NOMO-1 treated with DMSO at 0.1 percent for 48 hours (cell line): ENCODE data around the gene PYCARD.
A peak's percentile ranks its signal among the peaks of the same experiment; 100 is the strongest.
"Not testable (repeated sequence)": the region's sequence is repeated elsewhere in the genome, so short reads cannot be mapped to it uniquely, and the experiment has no call there.

Experiments used
- DNase-seq: peaks from one replicate; lab custom pipeline; 2025; ENCODE audit not compliant: unreplicated experiment; lab: John Stamatoyannopoulos, UW

The PYCARD gene

DNA sequence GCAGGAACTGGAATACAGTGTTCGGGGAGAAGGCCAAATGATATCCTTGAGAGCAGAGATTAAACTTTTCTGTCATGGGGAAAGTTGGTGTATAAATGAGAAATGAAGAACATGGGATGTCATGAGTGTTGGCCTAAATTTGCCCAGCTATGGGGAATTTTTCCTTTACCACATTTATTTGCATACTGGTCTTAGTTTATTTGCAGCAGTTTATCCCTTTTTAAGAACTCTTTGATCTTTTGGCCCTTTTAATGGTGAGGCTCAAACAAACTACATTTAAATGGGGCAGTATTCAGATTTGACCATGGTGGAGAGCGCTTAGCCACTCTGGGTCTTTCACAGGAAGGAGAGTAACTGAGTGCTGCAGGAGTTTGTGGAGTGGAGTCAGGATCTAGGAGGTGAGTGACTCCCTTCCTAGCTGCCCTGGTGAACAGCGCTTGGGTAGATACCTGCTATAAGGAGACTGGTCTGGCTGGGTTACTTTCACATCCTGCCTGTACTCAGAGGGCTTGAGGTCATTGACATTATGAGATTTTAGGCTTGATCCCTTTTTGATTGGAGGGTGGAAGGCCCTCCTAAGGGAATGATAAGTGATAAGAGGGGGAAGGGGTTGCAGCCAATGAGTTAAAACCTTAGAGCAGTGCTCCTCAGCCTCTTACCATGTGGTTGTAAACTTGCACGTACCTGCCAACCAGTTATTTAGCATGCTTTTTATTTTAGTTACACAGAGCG, 10.7 kb downstream of the PYCARD start:
- no peak for DNase-seq

- no peak for DNase-seq
Measured at GRCh38 chr16:31190818-31191444, 11.6 kb downstream of the PYCARD start.

- DNase-seq = no peak
Measured at GRCh38 chr16:31190061-31190460, 12.5 kb downstream of the PYCARD start.

DNA sequence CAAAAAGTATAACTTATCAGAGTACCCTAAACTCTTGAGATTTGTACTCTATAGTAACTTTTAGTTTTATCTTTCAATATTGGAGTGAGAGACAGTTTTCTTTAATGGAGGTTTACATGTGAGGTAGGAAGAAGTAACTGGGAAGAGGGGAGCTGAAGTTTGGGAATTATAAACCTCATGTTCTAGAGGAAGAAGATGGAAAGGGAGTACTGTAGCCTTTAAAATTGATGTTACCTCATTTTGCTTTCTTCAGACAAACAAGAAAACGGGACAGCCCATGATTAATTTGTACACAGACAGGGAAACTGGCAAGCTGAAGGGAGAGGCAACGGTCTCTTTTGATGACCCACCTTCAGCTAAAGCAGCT, 13.2 kb downstream of the PYCARD start:
- no peak for DNase-seq

GRCh38 chr16:31188450-31189411, 13.8 kb downstream of the PYCARD start:
- DNase-seq = no peak

- DNase-seq = no peak
Measured at GRCh38 chr16:31187808-31188189, 14.8 kb downstream of the PYCARD start.

- no peak for DNase-seq
Measured at GRCh38 chr16:31186930-31187807, 15.4 kb downstream of the PYCARD start.

GRCh38 chr16:31186176-31186575, 16.4 kb downstream of the PYCARD start:
- peak; percentile 52 for DNase-seq

DNA sequence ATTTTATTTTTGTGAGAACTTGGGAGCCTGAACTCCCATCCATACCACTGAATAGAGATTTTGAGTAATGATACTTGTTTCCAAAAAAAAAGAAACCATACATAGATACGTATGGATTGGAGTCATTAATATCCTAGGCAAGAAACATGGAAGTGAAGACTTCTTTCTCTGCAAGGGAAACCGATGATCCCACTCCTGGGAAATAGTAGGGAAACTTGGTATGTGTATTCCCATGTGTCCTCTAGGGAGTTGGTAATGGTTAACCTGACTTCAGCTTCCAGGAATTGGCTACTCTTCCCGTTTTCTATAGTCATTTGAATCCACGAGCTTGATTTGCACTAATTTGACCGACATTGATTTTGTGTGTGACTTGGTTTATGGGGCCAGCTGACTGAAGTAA, 17.2 kb downstream of the PYCARD start:
- DNase-seq = no peak

DNA sequence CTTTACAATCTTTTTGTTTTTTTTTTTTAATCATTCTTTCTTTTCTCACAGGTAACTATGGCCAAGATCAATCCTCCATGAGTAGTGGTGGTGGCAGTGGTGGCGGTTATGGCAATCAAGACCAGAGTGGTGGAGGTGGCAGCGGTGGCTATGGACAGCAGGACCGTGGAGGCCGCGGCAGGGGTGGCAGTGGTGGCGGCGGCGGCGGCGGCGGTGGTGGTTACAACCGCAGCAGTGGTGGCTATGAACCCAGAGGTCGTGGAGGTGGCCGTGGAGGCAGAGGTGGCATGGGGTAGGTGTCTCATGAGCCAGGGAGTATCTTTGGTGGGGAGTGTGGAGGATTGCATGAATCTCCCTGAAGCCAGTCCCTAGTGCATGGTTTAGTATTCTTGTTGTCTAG, 17.7 kb downstream of the PYCARD start:
- DNase-seq = no peak

- DNase-seq = no peak
Measured at GRCh38 chr16:31183432-31184428, 18.8 kb downstream of the PYCARD start.

GRCh38 chr16:31182391-31182790, 20.2 kb downstream of the PYCARD start:
- no peak for DNase-seq

DNA sequence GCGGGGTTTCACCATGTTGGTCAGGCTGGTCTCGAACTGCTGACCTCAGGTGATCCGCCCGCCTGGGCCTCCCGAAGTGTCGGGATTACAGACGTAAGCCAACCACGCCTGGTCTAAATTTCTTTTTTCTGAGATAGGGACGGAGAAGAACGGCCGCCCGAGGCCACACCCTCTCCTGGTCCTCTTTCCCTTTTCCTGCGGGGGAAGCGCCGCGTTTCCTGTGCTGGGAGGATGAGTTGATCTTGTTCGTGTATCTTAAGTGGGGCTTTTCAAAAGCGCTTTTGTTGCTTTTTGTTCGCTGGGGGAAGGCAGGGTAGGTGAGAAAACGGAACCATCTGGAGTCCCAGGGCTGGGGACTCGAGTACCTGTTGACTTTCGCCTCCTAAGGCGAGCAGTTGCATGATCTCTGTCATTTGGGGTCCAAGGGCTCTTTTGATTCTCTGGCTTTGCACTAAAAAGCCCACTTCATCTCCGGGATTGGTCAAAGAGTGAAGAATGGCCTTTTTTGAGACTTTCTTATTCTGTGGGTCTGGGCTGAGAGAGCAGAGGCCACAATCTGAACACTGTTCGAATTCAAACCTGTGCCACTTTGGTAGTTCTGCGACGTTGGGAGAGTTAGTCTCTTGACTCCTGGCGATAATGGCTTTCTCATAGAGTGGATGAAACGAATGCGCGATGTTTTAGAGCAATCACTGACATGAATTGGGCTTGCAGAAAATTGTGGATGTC, 21.3 kb downstream of the PYCARD start:
- DNase-seq = no peak

- peak; percentile 80 for DNase-seq
Measured at GRCh38 chr16:31179747-31180459, 22.7 kb downstream of the PYCARD start, which contains the start of gene FUS. TSS of gene FUS (plus strand) at chr16:31180139. CDS start at chr16:31180215, 76 bp downstream.

DNA sequence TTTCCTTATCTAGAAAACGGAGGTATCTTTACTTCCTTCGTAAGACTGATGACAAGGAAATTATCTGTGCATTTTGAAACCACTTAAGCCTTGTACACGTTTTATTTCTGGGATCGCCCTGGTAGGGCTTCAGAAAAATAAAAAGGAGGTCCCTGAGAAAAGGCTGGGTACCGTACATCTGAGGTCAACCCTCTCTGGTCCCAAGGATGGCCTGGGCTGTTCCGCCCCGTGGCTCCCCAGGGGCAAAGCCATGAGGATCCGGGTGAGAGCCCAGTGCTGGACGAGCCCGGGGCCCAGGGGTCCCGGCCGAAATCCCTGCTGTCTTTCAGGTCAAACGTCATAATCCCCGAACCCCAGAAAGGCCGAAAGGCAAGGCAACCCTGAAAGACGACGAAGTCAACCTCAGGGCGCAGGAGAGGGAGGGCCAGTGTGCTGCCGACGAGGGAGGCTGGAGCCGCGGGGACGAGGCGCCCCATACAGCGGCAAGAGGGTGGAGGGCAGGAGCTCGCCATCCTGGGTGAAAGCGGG, 23.3 kb downstream of the PYCARD start:
- DNase-seq = no peak

DNA sequence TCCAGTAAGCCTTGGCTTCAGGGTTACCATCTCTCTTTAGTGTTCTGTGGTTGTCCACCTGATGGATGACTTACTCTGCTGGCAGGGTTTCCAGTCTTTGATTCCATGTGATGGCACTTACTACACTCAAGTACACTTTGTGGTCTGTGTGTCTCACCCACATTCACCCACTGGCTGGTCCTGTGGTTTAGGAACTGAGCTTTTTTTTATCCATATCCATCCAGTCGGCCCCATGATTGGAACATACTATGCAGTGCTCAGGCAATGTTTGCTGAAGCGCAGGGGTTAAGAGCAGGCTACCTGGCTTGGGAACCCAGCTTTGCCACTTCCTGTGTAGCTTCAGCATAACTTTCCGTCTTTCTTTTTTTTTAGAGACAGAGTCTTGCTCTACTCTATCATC, 25.4 kb downstream of the PYCARD start:
- no peak for DNase-seq

DNA sequence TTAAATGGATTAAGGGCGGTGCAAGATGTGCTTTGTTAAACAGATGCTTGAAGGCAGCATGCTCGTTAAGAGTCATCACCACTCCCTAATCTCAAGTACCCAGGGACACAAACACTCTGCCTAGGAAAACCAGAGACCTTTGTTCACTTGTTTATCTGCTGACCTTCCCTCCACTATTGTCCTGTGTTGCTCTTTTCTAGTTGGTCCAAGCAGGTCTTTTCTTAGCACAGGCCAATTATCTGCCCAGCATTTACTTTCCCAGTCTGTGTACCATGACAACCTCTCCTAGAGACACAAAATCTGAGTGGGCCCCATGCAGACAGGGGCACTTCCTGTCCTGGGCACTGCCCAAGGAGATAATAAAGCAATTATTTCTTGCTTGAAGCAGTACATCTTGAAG, 32.5 kb downstream of the PYCARD start:
- DNase-seq = not testable (repeated sequence)

- no peak for DNase-seq
Measured at GRCh38 chr16:31168848-31169247, 33.7 kb downstream of the PYCARD start.
